GM23338 (cell line): ENCODE data around the gene RPL13. TPM values are rescaled to one million over a fixed set of nuclear protein-coding genes. Genes with fewer than 3 reads are reported as not detected.

Experiments used
- ATAC-seq: fragments of 200-7000 bp; cut with Tn5 transposase; 3 replicates; pipeline ENCODE4 v1.9.1; 2020
- DNase-seq: peaks from one replicate; pipeline ENCODE4 v3.0.0-alpha.2; 2015; ENCODE audit warnings: low spot score
- H2AFZ ChIP-seq: fragments of 200-600 bp; sonication (generic); 2 replicates; pipeline ENCODE4 v1.8.0; 2016; ENCODE audit warnings: antibody characterized with exemption, mild to moderate bottlenecking, moderate library complexity
- H3F3A ChIP-seq: fragments of 200-600 bp; sonication (generic); replicated peaks from 2 replicates; pipeline ENCODE4 v1.8.0; 2017; ENCODE audit warnings: antibody characterized with exemption, mixed run types, low read depth
- H3K27ac ChIP-seq: fragments of 200-600 bp; sonication (generic); 2 replicates; pipeline ENCODE4 v1.6.1; 2016; ENCODE audit warnings: low read depth
- H3K27me3 ChIP-seq: fragments of 200-600 bp; sonication (generic); 2 replicates; pipeline ENCODE4 v1.8.0; 2016; ENCODE audit warnings: mild to moderate bottlenecking, mixed run types, moderate library complexity; ENCODE audit not compliant: insufficient read depth
- H3K36me3 ChIP-seq: fragments of 200-600 bp; sonication (generic); 2 replicates; pipeline ENCODE4 v1.8.0; 2016; ENCODE audit warnings: mild to moderate bottlenecking; ENCODE audit not compliant: insufficient read depth
- H3K4me1 ChIP-seq: fragments of 200-600 bp; sonication (generic); 2 replicates; pipeline ENCODE4 v1.8.0; 2016; ENCODE audit warnings: mild to moderate bottlenecking, moderate library complexity; ENCODE audit not compliant: insufficient read depth
- H3K4me2 ChIP-seq: fragments of 200-600 bp; sonication (generic); 2 replicates; pipeline ENCODE4 v1.7.1; 2017; ENCODE audit warnings: mixed run types
- H3K4me3 ChIP-seq: fragments of 200-600 bp; sonication (generic); 2 replicates; pipeline ENCODE4 v1.6.1; 2016; ENCODE audit warnings: mixed run types
- H3K79me2 ChIP-seq: fragments of 200-600 bp; sonication (generic); replicated peaks from 2 replicates; pipeline ENCODE4 v1.8.0; 2017; ENCODE audit warnings: mild to moderate bottlenecking; ENCODE audit not compliant: insufficient read depth
- H3K9me2 ChIP-seq: fragments of 200-600 bp; sonication (generic); 2 replicates; pipeline ENCODE4 v1.8.0; 2017; ENCODE audit not compliant: insufficient read depth
- H4K20me1 ChIP-seq: fragments of 200-600 bp; sonication (generic); replicated peaks from 2 replicates; pipeline ENCODE4 v1.8.0; 2017; ENCODE audit warnings: mild to moderate bottlenecking; ENCODE audit not compliant: insufficient read depth
- H3K27ac Mint-ChIP-seq: 2 replicates; pipeline ENCODE4 v1.8.0; 2020; ENCODE audit warnings: inconsistent platforms, mild to moderate bottlenecking, moderate library complexity, mixed read lengths
- H3K27me3 Mint-ChIP-seq: 3 replicates; pipeline ENCODE4 v1.8.0; 2022; ENCODE audit warnings: low read depth, mild to moderate bottlenecking, moderate library complexity, mixed read lengths, inconsistent platforms; ENCODE audit not compliant: insufficient read depth, poor library complexity
- H3K36me3 Mint-ChIP-seq: 3 replicates; pipeline ENCODE4 v1.8.0; 2021; ENCODE audit warnings: low read depth, mild to moderate bottlenecking, inconsistent platforms, moderate library complexity, mixed read lengths
- H3K4me1 Mint-ChIP-seq: 3 replicates; pipeline ENCODE4 v1.8.0; 2020; ENCODE audit warnings: mild to moderate bottlenecking, inconsistent platforms, mixed read lengths
- H3K4me3 Mint-ChIP-seq: 3 replicates; pipeline ENCODE4 v1.8.0; 2021; ENCODE audit warnings: moderate library complexity, mild to moderate bottlenecking, inconsistent platforms, mixed read lengths
- H3K9me3 Mint-ChIP-seq: 3 replicates; pipeline ENCODE4 v1.8.0; 2020; ENCODE audit warnings: moderate library complexity, mild to moderate bottlenecking, inconsistent platforms, mixed read lengths
- CREB1 ChIP-seq: fragments of 250-450 bp; sonication (Bioruptor Pico); IDR thresholded peaks from 2 replicates; pipeline ENCODE4 v1.5.0; 2020; ENCODE audit warnings: low read depth, mild to moderate bottlenecking, moderate library complexity
- CTCF ChIP-seq, 2 experiments: fragments of 200-600 bp in 1 of 2; sonication (generic) in 1 of 2; conservative IDR thresholded peaks; 2 replicates each; pipeline versions ENCODE4 v1.5.1 to v1.6.1; 2016 to 2017; ENCODE audit warnings: antibody characterized with exemption in 2 of 2, low read depth in 2 of 2, mild to moderate bottlenecking in 2 of 2, moderate library complexity in 1 of 2
- ETS1 ChIP-seq: IDR thresholded peaks from 2 replicates; pipeline ENCODE4 v1.6.1; 2016; ENCODE audit warnings: antibody characterized with exemption
- EZH2 ChIP-seq: fragments of 200-600 bp; sonication (generic); IDR thresholded peaks from one replicate; pipeline ENCODE4 v1.8.0; 2017; ENCODE audit warnings: antibody characterized with exemption, mild to moderate bottlenecking, low read depth; ENCODE audit not compliant: unreplicated experiment
- NANOG ChIP-seq: IDR thresholded peaks from 2 replicates; pipeline ENCODE4 v1.6.1; 2016; ENCODE audit warnings: antibody characterized with exemption, borderline replicate concordance
- POLR2AphosphoS5 ChIP-seq: IDR thresholded peaks from 2 replicates; pipeline ENCODE4 v1.6.1; 2016; ENCODE audit warnings: antibody characterized with exemption, low read depth
- REST ChIP-seq: IDR thresholded peaks from one replicate; pipeline ENCODE4 v1.6.1; 2018; ENCODE audit warnings: antibody characterized with exemption; ENCODE audit not compliant: unreplicated experiment
- ZNF114 ChIP-seq: fragments of 250-450 bp; sonication (Bioruptor Pico); IDR thresholded peaks from 2 replicates; pipeline ENCODE4 v1.5.0; 2020; ENCODE audit warnings: mild to moderate bottlenecking, moderate library complexity
- polyA plus RNA-seq: library from polyadenylated mRNA; unstranded; fragments of >200 nt; fragmentation: Nextera tagmentation; extraction: Ambion mirVana; gene quantifications from 2 replicates; pipeline ENCODE4 v1.2.1, GENCODE V29; 2016
- total RNA-seq: library from RNA; depleted of rRNA; stranded (reverse); fragments of >200 nt; shearing (Covaris generic); gene quantifications from 2 replicates; pipeline ENCODE4 v1.2.3, GENCODE V29; 2014

Gene RPL13
- total and polyA plus RNA-seq, 2 experiments from 2014 or later = 3,489 to 3,617 TPM

- no peak for TF ChIP-seq ETS1
- no peak for TF ChIP-seq POLR2AphosphoS5
- no peak for TF ChIP-seq EZH2
- TF ChIP-seq CREB1 (CRISPR knock-in tag) = no peak
- TF ChIP-seq NANOG = no peak
- TF ChIP-seq CTCF (conservative IDR thresholded peaks at IDR 0.05; ENCODE audit: low read depth in 2 of 2) = no peak
Measured at GRCh38 chr16:89583895-89584644, 23.6 kb downstream of the RPL13 start (continued).

GRCh38 chr16:89584768-89585549 is 24.5 kb downstream of the RPL13 start:
- H3K9me2 ChIP-seq = no peaks in the 10 kb centered on the region
- no peak overlapping the region for H2AFZ ChIP-seq
- H3K36me3 ChIP-seq = no peaks in the 10 kb centered on the region
- no peaks in the 10 kb centered on the region for H4K20me1 ChIP-seq
- H3K79me2 ChIP-seq = no peaks in the 10 kb centered on the region
- TF ChIP-seq REST (no peak), ZNF114 (CRISPR knock-in tag) (no peak)
- H3K27me3 ChIP-seq = no peaks in the 10 kb centered on the region
- Mint-ChIP-seq H3K9me3 (peaks cover 13% of the 10 kb centered on the region), H3K4me1 (no peaks in the 10 kb centered on the region; the same call in 2 of the 3 replicates), H3K27me3 (no peaks in the 10 kb centered on the region), H3K27ac (no peak overlapping the region), H3K4me3 (no peak overlapping the region), H3K36me3 (peaks cover 20% of the 10 kb centered on the region)
- ATAC-seq (peak; percentile 24; the same call in 2 of the 3 replicates), DNase-seq (no peak)
- H3K4me3 ChIP-seq = no peak overlapping the region
- no peaks in the 10 kb centered on the region for H3K4me1 ChIP-seq
- no peak overlapping the region for H3K4me2 ChIP-seq
- H3F3A ChIP-seq = peaks cover 6% of the 10 kb centered on the region
- no peak overlapping the region for H3K27ac ChIP-seq
